Measurements from ENCODE around the gene GXYLT1.

Gene GXYLT1

GRCh38 chr12:42163913-42164312, 19.2 kb upstream of the GXYLT1 start:
- no peak for TF ChIP-seq CTCF (IDR thresholded peaks at IDR 0.05)

DNA sequence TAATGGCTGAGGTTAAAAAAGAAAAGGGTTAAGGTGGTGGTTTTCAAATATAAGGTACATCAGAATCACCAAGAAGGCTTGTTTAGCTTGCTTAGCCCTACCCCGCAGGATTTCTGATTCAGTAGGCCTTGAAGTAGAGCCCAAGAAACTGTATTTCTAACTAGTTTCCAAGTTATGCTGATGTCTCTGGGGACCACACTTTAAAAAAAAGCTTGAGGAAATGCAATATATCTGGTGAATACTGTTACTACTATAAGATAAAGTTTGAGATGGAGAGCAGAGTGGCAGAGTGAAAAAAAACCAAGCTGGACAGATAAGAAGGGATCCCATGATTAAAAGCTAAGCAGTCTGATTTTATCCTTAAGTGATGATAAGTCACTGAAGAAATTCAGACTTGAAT, 18.3 kb upstream of the GXYLT1 start:
- no peak for TF ChIP-seq CTCF (IDR thresholded peaks at IDR 0.05)

GRCh38 chr12:42162193-42162592, 17.5 kb upstream of the GXYLT1 start:
- no peak for TF ChIP-seq CTCF (IDR thresholded peaks at IDR 0.05)

DNA sequence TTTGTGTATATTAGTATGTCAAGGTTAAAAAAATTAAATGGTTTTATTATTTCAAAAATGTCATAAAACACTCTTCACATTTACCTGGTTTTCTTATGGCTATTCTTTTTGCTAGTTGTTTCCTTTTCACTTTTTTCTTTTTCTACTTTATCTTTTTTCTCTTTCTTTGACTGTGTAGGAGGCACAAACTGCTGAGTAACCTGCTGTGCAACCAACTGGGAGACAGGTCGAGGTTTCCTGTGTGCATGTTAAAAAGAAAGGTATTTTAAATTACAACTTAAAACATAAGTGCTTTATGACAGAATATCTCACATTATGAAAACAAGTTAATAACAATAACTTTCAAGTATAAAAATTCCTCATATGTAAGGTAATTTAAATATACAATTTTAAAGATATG, 16.9 kb upstream of the GXYLT1 start:
- TF ChIP-seq CTCF (IDR thresholded peaks at IDR 0.05): no peak

GRCh38 chr12:42156232-42156631, 11.6 kb upstream of the GXYLT1 start:
- TF ChIP-seq CTCF (IDR thresholded peaks at IDR 0.05): no peak

GRCh38 chr12:42145552-42146215, 1.0 kb upstream of the GXYLT1 start:
- TF ChIP-seq CTCF (IDR thresholded peaks at IDR 0.05): no peak

DNA sequence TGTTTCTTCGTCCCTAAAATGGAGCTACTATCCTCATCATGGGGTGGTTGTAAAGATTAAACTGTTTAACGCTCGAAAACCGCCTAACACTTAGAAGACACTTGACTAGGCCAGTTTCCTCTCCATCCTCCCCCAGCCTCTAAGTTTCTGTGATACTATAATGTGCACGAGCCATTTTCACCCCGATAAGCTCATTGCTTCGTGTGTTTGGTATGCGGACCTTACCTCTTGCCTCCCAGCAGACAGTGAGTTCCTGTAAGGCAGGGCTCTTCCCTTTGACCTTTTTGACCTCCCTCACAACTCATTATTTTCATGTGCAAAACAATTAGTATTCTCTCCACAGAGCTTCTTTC, 499 bp upstream of the GXYLT1 start:
- no peak for TF ChIP-seq CTCF (IDR thresholded peaks at IDR 0.05)

DNA sequence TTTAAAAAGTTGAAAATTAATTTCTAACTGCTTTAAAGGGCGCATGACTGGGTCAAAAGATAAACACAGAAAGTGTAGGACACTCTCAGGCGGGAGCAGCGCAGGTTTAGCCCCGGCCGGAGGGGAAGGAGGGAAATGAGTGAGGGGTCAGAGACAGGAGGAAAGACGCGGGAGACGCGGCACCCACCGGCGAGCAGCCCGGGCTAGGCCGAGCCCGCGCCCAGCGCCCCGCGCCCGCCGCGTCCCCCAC, 591 bp downstream of the GXYLT1 start:
- TF ChIP-seq CTCF (IDR thresholded peaks at IDR 0.05): no peak

Measured in LNCAP (cell line).